ENCODE measurements around the gene PPP6R2.

PPP6R2 gene

DNA sequence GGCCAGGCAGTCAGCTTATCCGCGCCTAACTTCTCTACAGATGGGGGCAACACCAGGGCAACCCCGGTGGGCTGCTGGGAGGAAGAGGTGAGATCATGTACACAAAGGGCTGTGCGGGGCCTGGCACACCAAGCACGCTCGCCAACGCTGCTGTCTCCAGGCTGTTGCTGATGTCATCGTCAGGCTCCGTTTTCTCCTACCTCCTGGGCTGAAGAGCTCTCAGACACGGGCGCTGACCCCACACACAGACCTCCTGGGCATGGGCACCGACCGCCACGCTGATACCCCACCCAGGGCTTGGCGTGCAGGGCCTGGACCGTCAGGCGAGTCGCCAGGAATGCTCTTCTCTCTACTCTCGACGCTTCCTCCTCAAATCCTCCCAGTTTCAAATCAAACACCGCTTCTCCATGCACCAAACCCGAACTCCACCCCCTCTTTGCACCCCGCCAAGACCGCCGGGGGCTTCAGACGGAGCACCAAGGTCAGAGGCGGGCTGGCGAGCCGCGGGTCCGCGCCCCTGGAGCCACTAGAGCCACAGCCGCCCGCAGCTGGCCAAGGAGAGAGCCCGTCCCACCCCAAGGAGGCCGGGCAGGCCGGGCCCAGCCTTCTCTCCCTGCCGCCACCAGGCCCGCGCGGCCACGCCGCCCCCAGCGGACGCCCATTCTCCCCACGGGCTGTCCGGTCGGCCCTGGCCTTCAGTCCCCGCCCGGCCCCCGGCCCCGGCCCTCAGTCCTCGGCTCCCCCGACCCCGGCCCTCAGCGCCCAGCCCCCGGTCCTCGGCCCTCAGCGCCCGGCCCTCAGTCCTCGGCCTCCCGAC is 130.9 kb downstream of the PPP6R2 start:
- DNase-seq: no peak

DNA sequence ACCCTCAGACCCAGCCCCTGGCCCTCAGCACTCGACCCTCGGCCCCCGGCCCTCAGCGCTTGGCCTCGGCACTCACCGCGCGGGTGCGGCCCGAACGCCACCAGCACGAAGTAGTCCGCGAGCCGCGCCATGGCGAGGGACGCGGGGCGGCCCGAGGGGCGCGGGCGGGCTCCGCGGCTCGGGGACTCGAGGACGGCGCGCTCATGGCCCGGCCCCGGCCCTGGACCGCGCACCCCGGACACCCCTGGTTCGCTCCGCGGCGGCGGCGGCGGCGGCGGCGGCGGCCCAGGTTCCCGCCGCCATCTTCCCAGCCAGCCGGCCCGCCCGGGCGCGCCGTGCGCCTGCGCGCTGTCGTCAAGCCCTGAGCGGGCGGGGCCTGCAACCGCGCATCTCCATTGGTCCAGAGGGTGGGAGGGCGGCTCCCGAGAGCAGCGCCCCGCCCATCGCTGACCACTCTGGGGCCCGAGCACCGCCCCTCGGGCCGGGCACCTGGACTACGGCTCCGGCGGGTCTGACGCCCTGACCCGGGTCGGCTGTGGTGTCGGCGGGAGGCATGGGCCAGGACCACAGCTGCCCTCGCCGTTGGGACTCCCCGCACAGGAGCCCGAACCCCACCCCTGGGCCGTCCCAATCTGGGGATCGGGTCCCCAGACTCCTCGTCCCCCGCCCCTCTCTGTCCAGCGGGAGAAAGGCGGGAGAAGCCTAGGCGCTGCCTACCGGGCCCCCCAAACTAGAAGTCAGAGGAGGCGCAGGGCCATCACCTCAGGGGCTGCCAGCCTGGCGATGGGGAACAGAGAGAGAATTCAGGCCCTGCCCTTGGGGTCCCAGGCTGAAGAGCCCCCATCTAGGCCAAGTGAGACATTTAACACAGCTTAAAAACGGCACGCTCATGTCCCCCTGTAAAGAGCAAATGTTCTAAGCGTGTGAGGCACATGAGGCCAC is 131.9 kb downstream of the PPP6R2 start, which contains the start of gene SBF1:
Gene SBF1, minus strand, starts transcription at position 326 of the 942 bp plus-strand sequence. Its CDS starts 195 bp downstream, at position 131.
- DNase-seq: peak; percentile 70 to 85 (median 76)

DNA sequence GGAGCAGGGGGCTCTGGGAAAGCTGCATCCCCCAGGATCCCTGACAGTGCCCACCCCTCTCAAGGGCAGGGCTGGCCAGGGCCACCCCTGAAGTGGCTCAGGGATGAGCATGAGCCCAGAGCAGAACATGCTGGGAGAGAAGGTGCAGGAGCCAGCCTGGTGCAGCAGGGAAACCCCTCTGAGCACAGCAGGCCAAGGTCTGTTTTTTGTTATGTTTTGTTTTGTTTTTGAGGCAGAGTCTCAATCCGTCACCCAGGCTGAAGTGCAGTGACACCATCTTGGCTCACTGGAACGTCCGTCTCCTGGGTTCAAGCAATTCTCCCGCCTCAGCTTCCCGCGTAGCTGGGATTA is 132.5 kb downstream of the PPP6R2 start:
- DNase-seq: no peak

GRCh38 chr22:50476868-50477267 is 133.7 kb downstream of the PPP6R2 start:
- no peak for DNase-seq

DNA sequence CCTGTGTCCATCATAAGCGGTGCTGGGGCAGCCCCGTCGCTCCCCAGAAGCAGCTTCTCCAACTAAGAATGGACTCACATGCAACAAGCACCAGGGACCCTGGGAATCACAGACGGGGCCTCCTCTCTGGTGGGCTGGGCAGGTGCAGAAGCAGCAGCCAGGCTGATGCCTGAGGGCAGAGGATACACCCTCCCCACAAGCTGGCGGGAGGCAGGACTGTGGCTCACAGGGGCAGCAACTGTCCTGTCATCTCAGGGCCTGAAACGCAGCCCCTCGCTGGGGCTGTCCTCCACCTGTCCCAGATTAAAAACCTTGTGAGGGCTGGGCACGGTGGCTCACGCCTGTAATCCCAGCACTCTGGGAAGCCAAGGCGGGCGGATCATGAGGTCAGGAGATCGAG is 134.8 kb downstream of the PPP6R2 start:
- no peak for DNase-seq

- DNase-seq: no peak
These were observed 136.6 kb downstream of the PPP6R2 start for GRCh38 chr22:50479721-50480120.

DNA sequence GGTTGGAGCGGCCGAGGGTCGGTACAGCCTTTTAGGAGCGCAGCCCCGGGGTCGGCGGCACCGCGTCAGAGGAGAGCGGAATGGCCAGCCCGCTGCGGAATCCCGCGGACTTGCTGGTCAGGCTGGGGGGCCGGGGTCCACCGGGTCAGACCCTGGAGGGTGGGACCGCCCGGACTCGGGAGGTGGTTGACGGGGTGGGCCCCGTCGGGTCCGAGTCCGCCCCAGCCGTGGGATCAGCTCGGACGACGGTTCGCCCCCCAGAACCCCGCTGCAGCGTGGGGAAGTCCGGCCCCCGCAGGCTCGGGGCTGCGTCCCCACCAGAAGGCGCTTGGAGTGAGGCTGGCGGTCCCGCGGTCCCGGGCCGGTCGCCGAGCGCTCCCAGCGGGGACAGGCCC is 137.9 kb downstream of the PPP6R2 start:
- no peak for DNase-seq

- DNase-seq: peak; percentile 28 to 51 (median 48)
These were observed 138.4 kb downstream of the PPP6R2 start, which contains the start of gene ADM2 for GRCh38 chr22:50481440-50482106. Gene ADM2, plus strand, starts transcription at chr22:50481543. Its CDS starts 305 bp downstream, at chr22:50481848.

DNA sequence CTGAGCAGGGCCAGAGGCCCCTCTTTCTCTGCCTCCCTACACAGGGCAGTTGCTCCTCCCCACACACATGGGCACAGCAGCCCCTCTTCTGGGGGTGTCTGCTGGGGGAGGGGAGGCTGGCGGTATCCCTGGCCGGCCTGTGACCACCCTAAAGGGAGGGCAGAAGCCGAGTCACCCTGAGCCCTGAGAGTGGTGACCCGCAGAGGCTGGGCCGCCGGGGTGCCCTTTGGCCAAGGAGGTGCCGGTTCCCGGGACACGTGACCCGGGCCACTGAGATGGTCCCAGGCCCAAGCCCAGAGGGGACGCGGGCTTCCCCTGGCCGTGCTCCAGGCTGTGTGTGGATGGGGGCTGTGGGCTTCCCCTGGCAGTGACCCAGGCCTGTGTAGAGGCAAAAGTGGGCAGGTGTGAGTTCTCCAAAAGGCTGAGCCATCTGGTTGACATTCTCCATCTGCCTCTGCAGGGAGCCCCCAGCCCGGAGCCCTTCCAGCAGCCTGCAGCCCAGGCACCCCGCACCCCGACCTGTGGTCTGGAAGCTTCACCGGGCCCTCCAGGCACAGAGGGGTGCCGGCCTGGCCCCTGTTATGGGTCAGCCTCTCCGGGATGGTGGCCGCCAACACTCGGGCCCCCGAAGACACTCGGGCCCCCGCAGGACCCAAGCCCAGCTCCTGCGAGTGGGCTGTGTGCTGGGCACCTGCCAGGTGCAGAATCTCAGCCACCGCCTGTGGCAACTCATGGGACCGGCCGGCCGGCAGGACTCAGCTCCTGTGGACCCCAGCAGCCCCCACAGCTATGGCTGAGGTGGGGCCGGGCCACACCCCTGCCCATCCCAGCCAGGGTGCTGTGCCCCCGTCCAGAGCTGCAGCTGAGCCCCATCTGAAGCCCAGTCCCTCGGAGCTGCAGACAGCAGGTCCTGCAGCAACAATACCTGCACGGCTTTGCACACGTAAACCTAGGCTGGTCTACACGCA is 139.3 kb downstream of the PPP6R2 start:
- no peak for DNase-seq

DNA sequence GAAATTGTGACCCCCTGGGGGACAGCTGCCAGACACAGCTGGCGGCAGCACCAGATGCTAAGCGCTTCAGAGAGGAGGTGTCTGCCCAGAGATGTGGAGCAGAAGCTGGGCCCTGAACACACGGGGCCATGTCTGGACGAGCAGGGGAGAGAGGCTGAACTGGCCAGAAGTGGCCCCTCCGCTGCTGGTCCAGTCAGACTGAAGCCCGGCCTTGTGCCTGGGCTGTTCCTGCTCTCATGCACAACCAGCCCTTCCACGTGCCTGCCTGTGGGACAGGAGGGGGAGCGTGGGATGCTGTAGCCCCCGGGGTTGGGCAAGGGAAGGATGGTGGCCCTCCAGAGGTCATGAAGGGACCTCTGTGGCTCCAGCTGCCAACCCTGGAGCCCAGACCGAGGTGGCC is 140.0 kb downstream of the PPP6R2 start:
- DNase-seq: no peak

DNA sequence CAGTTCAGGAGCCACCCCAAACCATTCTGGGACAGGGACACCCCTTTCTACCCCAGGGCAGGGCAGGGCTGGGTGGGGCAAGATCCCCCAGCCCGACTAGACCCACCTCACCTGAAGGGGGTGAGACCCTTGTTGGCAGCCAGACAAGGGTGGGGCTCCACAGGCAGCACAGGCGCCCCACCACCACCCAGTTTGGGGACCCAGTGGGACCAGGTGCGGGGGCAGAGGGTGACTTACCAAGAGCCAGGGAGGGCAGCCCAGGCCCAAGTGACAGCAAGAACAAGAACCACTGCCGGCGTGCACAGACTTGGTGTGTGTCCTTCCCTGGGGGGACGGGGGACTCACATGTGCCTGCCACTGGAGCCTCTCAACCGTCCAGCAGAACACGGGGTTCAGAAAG is 140.4 kb downstream of the PPP6R2 start:
- DNase-seq: no peak

DNA sequence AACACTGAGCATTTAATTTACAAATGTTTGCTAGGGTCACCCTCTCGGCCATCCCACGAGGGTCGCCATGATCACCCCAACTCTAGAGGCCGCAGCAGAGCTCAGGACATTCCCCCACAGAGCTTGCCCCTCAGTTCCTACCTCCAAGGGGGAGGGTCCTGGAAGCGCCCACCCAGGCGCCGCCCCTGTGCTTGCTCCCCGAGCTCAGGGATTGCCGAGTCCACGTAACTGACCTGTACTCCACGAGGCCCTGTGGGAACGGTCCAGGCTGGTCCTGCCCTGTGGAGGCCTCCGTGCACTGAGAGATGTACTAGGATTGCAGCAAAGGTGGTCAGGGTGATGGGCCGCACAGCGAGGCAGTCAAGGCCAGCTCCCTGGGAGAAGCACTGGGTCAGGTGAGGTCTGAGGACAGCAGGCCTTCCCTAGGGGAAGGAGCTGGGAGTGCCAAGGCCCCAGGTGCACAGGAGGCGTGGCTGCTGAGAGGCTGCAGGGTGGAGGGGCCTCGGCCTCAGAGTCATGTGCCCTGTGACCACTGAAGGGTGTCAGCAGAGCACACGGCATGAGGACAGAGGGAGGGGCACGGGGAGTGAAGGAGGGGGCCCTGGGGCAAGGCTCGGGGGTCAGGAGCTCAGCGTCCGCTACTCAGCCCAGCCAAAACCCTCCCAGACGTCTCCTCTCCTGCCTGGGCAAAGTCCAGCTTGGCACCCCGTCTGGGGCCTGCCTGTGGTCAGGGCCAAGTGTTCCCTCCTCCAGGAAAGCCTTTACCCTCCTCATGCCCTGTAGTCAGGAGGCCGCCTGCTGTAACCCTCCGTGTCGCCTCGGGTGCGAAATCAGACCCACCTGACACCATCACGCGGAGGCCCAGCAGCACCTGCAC is 141.1 kb downstream of the PPP6R2 start:
- no peak for DNase-seq

GRCh38 chr22:50485221-50486131 is 142.3 kb downstream of the PPP6R2 start:
- no peak for DNase-seq

GRCh38 chr22:50486561-50487289 is 143.6 kb downstream of the PPP6R2 start, which contains the start of gene MIOX:
Gene MIOX, plus strand, starts transcription at chr22:50486859. Its CDS starts 39 bp downstream, at chr22:50486898.
- DNase-seq: no peak

DNA sequence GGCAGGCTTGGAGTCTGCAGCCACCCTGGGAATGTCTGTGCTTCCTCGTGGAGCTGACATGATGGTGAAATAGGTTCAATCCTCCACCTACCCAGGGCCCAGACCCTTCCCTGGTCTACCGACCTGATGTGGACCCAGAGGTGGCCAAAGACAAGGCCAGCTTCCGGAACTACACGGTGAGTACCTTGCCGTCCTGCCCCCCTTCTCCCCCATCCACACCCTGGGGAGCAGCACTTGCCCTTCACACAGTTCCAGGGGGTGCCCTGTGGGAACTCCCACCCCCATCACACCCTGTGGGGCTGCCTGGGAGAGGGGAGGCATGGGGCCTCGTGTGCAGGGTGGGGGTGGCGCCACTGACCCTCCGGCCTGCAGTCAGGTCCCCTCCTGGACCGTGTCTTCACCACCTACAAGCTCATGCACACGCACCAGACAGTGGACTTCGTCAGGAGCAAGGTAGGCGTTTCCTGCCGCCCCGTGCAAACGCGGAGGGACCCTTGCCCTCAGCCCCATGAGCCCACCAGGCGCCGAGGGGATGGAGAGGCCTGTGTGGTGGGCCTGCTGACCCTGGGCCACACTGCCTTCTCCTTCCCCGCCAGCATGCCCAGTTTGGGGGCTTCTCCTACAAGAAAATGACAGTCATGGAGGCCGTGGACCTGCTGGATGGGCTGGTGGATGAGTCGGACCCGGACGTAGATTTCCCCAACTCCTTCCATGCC is 144.3 kb downstream of the PPP6R2 start:
- no peak for DNase-seq

- no peak for DNase-seq
These were observed 145.0 kb downstream of the PPP6R2 start for GRCh38 chr22:50488006-50488677.

- DNase-seq: no peak
These were observed 145.8 kb downstream of the PPP6R2 start for GRCh38 chr22:50488886-50489285.

All from activated CD4-positive, CD25-positive, alpha-beta regulatory T cell (primary cell).